CD4-positive, CD25-positive, alpha-beta regulatory T cell (primary cell): ENCODE measurements around the gene BFSP1. TPM values are rescaled to one million over a fixed set of nuclear protein-coding genes. Genes with fewer than 3 reads are reported as not detected.

Experiments
- polyA plus RNA-seq, 4 donors: library from polyadenylated mRNA; unstranded; fragments of 300-500 nt; fragmentation: Illumina TruSeq; gene quantifications; one replicate each; pipeline ENCODE4 v1.2.3, GENCODE V29; 2021
- total RNA-seq: library from RNA; stranded (reverse); gene quantifications from one replicate; pipeline ENCODE4 v1.2.3, GENCODE V29; 2022

The BFSP1 gene
- total and polyA plus RNA-seq, 5 donors from 2014 or later = 0.12 to 0.39 TPM; not detected in 3

Other genes starting within 250 kb of the BFSP1 start
- gene DSTN, start 38.7 kb upstream of the BFSP1 start, total RNA-seq = 50.6 TPM
- gene DSTN, start 38.7 kb upstream of the BFSP1 start, polyA plus RNA-seq = 100 to 1,000 TPM in 3 of 4 donors, 10 to 100 TPM in 1; 93.9 to 145 (median 116) TPM
- 33.6 TPM for gene RRBP1, start 150.9 kb upstream of the BFSP1 start, total RNA-seq
- gene RRBP1, start 150.9 kb upstream of the BFSP1 start, polyA plus RNA-seq = 1 to 10 TPM in 2 of 4 donors, under 1 TPM in 2; 0.60 to 2.1 (median 1.4) TPM
- not detected for gene BANF2, start 168.6 kb upstream of the BFSP1 start, total RNA-seq
- gene BANF2, start 168.6 kb upstream of the BFSP1 start, polyA plus RNA-seq = not detected